Dedifferentiated amniotic fluid mesenchymal stem cell (primary cell): ENCODE data around the gene TIGD4.
"Not testable (repeated sequence)": the region's sequence is repeated elsewhere in the genome, so short reads cannot be mapped to it uniquely, and the experiment has no call there.

Experiments
- DNase-seq: peaks from one replicate; pipeline ENCODE4 v3.0.0-alpha.2; 2016; ENCODE audit errors: extremely low spot score

Gene TIGD4

GRCh38 chr4:152780267-152780778, 793 bp upstream of the TIGD4 start:
- DNase-seq = peak; percentile 54

GRCh38 chr4:152778656-152779512, 646 bp downstream of the TIGD4 start:
- no peak for DNase-seq

GRCh38 chr4:152777488-152777887, 2.0 kb downstream of the TIGD4 start:
- DNase-seq = no peak

- no peak for DNase-seq
These were observed 3.2 kb downstream of the TIGD4 start for GRCh38 chr4:152776352-152776751.

GRCh38 chr4:152773953-152774352, 5.6 kb downstream of the TIGD4 start:
- DNase-seq = no peak

GRCh38 chr4:152773339-152773738, 6.2 kb downstream of the TIGD4 start:
- DNase-seq = no peak

- DNase-seq = no peak
These were observed 7.6 kb downstream of the TIGD4 start for GRCh38 chr4:152771741-152772533.

GRCh38 chr4:152765069-152765737, 14.3 kb downstream of the TIGD4 start:
- not testable (repeated sequence) for DNase-seq

GRCh38 chr4:152763796-152764195, 15.7 kb downstream of the TIGD4 start:
- no peak for DNase-seq

GRCh38 chr4:152748619-152749018, 30.9 kb downstream of the TIGD4 start:
- no peak for DNase-seq

- DNase-seq = no peak
These were observed 32.1 kb downstream of the TIGD4 start for GRCh38 chr4:152747444-152747843.

GRCh38 chr4:152738827-152739226, 40.7 kb downstream of the TIGD4 start:
- DNase-seq = no peak

- no peak for DNase-seq
These were observed 43.6 kb downstream of the TIGD4 start for GRCh38 chr4:152735906-152736305.

- peak; percentile 20 for DNase-seq
These were observed 44.1 kb downstream of the TIGD4 start for GRCh38 chr4:152735396-152735859.

- DNase-seq = no peak
These were observed 44.9 kb downstream of the TIGD4 start for GRCh38 chr4:152734699-152735050.

GRCh38 chr4:152734015-152734698, 45.4 kb downstream of the TIGD4 start:
- no peak for DNase-seq

GRCh38 chr4:152731997-152732396, 47.5 kb downstream of the TIGD4 start:
- no peak for DNase-seq

GRCh38 chr4:152729466-152729865, 50.1 kb downstream of the TIGD4 start:
- DNase-seq = peak; percentile 32

- no peak for DNase-seq
These were observed 51.2 kb downstream of the TIGD4 start for GRCh38 chr4:152728343-152728742.

- DNase-seq = no peak
These were observed 51.7 kb downstream of the TIGD4 start for GRCh38 chr4:152727784-152728183.

- DNase-seq = no peak
These were observed 55.0 kb downstream of the TIGD4 start for GRCh38 chr4:152724494-152724893.

GRCh38 chr4:152723236-152723635, 56.3 kb downstream of the TIGD4 start:
- no peak for DNase-seq
